Astrocyte (in vitro differentiated cells and primary cell): ENCODE measurements around the gene ARHGAP30.

Source experiments
- EZH2 ChIP-seq: IDR thresholded peaks from 2 replicates; pipeline ENCODE4 v1.6.1; 2012; ENCODE audit warnings: mild to moderate bottlenecking, low read length, inconsistent platforms; ENCODE audit not compliant: insufficient read depth
- TF ChIP-seq, protein P1 (sequence below): IDR thresholded peaks from 2 replicates; pipeline ENCODE4 v1.5.1; 2011; ENCODE audit warnings: low read depth, mild to moderate bottlenecking, inconsistent platforms, low read length, moderate library complexity; ENCODE audit not compliant: insufficient read depth

DNA sequence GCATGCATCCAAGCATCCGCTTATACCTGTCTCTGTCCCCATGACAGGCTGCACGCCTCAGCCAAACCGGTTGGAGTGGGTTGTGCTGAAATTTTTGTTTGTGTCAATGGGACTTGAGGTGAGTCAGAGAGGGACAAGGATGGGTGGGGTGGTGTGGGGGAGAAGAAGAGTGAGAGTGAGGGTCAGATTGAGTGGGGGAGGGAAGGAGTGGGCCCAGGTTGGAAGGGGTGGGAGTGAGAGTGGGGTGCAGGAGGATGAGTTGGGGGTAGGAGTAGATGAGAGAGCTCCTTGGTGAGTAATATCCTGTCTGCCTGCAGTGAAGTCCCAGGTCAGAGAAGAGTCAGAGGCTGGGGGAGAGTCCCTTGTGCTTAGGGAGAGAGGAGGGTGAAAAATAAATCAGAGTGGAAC, 22.9 kb upstream of the ARHGAP30 start:
- TF ChIP-seq, protein P1, sequence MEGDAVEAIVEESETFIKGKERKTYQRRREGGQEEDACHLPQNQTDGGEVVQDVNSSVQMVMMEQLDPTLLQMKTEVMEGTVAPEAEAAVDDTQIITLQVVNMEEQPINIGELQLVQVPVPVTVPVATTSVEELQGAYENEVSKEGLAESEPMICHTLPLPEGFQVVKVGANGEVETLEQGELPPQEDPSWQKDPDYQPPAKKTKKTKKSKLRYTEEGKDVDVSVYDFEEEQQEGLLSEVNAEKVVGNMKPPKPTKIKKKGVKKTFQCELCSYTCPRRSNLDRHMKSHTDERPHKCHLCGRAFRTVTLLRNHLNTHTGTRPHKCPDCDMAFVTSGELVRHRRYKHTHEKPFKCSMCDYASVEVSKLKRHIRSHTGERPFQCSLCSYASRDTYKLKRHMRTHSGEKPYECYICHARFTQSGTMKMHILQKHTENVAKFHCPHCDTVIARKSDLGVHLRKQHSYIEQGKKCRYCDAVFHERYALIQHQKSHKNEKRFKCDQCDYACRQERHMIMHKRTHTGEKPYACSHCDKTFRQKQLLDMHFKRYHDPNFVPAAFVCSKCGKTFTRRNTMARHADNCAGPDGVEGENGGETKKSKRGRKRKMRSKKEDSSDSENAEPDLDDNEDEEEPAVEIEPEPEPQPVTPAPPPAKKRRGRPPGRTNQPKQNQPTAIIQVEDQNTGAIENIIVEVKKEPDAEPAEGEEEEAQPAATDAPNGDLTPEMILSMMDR: no peak
- TF ChIP-seq EZH2: no peak
